Endothelial cell of umbilical vein (primary cell): Measurements from ENCODE around the gene STAT4. TPM values are rescaled to one million over a fixed set of nuclear protein-coding genes. Genes with fewer than 3 reads are reported as not detected.

Experiments
- BruUV-seq: library from RNA; stranded (reverse); fragments of 400-500 nt; replicated peaks from 2 replicates; lab custom pipeline; 2021; lab: Mats Ljungman, UMichigan
- CTCF ChIA-PET: fragments of 300-600, 350-600 bp; sonication (Branson Sonifier 250); formaldehyde crosslinking; loops from one replicate; lab custom pipeline; 2021; ENCODE audit warnings: antibody characterized with exemption, inconsistent platforms; lab: Charles Lee
- POLR2A ChIA-PET: fragments of 300-600, 350-600 bp; sonication (Branson Sonifier 250); formaldehyde crosslinking; loops from one replicate; lab custom pipeline; 2021; ENCODE audit warnings: antibody characterized with exemption, inconsistent platforms; lab: Charles Lee
- DNase-seq: peaks from one replicate; pipeline ENCODE4 v3.0.0-alpha.2; 2011; ENCODE audit warnings: low read depth, low spot score
- FAIRE-seq: peaks from 2 replicates; lab custom pipeline; 2011; peaks lifted over from hg19 to GRCh38; lab: Jason Lieb, UNC
- H2AFZ ChIP-seq: 2 replicates; pipeline ENCODE4 v1.6.0; 2012; ENCODE audit warnings: low read depth, low read length, control low read depth, inconsistent platforms
- H3K27ac ChIP-seq: 2 replicates; pipeline ENCODE4 v1.5.1; 2011; ENCODE audit warnings: low read depth, mild to moderate bottlenecking, control low read depth, low read length, moderate library complexity; ENCODE audit not compliant: insufficient read depth
- H3K27me3 ChIP-seq, 2 experiments: 2 replicates each; pipeline versions ENCODE4 v1.6.0 to v1.6.1; 2011; ENCODE audit warnings: low read length in 2 of 2, mixed read lengths in 1 of 2; ENCODE audit not compliant: control insufficient read depth in 2 of 2, insufficient read depth in 2 of 2
- H3K36me3 ChIP-seq, 2 experiments: 2 replicates in 1 of 2; 3 replicates in 1 of 2; pipeline ENCODE4 v1.5.1; 2011; ENCODE audit warnings: low read length in 2 of 2, mild to moderate bottlenecking in 1 of 2, moderate library complexity in 1 of 2; ENCODE audit not compliant: control insufficient read depth in 2 of 2, insufficient read depth in 2 of 2; ENCODE audit errors: extremely low read depth in 1 of 2
- H3K4me1 ChIP-seq: 3 replicates; pipeline ENCODE4 v1.5.1; 2011; ENCODE audit warnings: mild to moderate bottlenecking, low read length; ENCODE audit not compliant: control insufficient read depth, insufficient read depth; ENCODE audit errors: extremely low read depth
- H3K4me2 ChIP-seq: 2 replicates; pipeline ENCODE4 v1.6.1; 2011; ENCODE audit warnings: low read length, control low read depth, mixed read lengths; ENCODE audit not compliant: insufficient read depth
- H3K4me3 ChIP-seq, 3 experiments: fragments of 200-600 bp in 1 of 3; sonication (generic), shearing (Covaris generic) in 1 of 3; replicated peaks in 1 of 3; 2 replicates each; pipeline ENCODE4 v1.5.1; 2011 to 2016; ENCODE audit warnings: control low read depth in 3 of 3, low read length in 3 of 3, mild to moderate bottlenecking in 2 of 3, inconsistent platforms in 1 of 3, low read depth in 1 of 3, moderate library complexity in 1 of 3; ENCODE audit not compliant: insufficient read depth in 1 of 3
- H3K79me2 ChIP-seq: 2 replicates; pipeline ENCODE4 v1.6.0; 2012; ENCODE audit warnings: low read length, inconsistent platforms; ENCODE audit not compliant: control insufficient read depth, insufficient read depth
- H3K9ac ChIP-seq: replicated peaks from 2 replicates; pipeline ENCODE3; 2011; ENCODE audit warnings: low read length, control low read depth; ENCODE audit not compliant: insufficient read depth; ENCODE audit errors: extremely low read depth
- H3K9me1 ChIP-seq: replicated peaks from 3 replicates; pipeline ENCODE4 v1.6.0; 2011; ENCODE audit warnings: mild to moderate bottlenecking, low read length; ENCODE audit not compliant: control insufficient read depth, insufficient read depth; ENCODE audit errors: extremely low read depth
- H3K9me3 ChIP-seq: replicated peaks from 2 replicates; pipeline ENCODE4 v1.5.1; 2012; ENCODE audit warnings: low read length, inconsistent platforms; ENCODE audit not compliant: control insufficient read depth, insufficient read depth
- H4K20me1 ChIP-seq: replicated peaks from 2 replicates; pipeline ENCODE3; 2011; ENCODE audit warnings: mild to moderate bottlenecking, low read length; ENCODE audit not compliant: control insufficient read depth, insufficient read depth; ENCODE audit errors: extremely low read depth
- CTCF ChIP-seq, 2 donors: IDR thresholded peaks; 1 replicate in 1 of 2; 2 replicates in 1 of 2; pipeline ENCODE4 v1.5.1; 2011; ENCODE audit warnings: low read length in 2 of 2, mild to moderate bottlenecking in 2 of 2, moderate library complexity in 2 of 2, control low read depth in 1 of 2, inconsistent platforms in 1 of 2, low read depth in 1 of 2; ENCODE audit not compliant: insufficient read depth in 1 of 2; ENCODE audit errors: extremely low read depth in 1 of 2
- EZH2 ChIP-seq: IDR thresholded peaks from 2 replicates; pipeline ENCODE4 v1.6.1; 2012; ENCODE audit warnings: borderline replicate concordance, low read depth, mild to moderate bottlenecking, moderate library complexity, low read length, inconsistent platforms; ENCODE audit not compliant: severe bottlenecking
- FOS ChIP-seq: IDR thresholded peaks from 2 replicates; pipeline ENCODE4 v1.6.1; 2011; ENCODE audit warnings: mild to moderate bottlenecking, low read length, moderate library complexity, borderline replicate concordance; ENCODE audit not compliant: insufficient read depth
- GATA2 ChIP-seq: IDR thresholded peaks from 2 replicates; pipeline ENCODE4 v1.7.0; 2011; ENCODE audit warnings: low read depth, mild to moderate bottlenecking, moderate library complexity, mixed read lengths, low read length; ENCODE audit not compliant: insufficient read length, insufficient read depth
- JUN ChIP-seq: IDR thresholded peaks from 2 replicates; pipeline ENCODE4 v1.6.1; 2011; ENCODE audit warnings: borderline replicate concordance, low read depth; ENCODE audit not compliant: insufficient read length, insufficient read depth
- MYC ChIP-seq: IDR thresholded peaks from one replicate; pipeline ENCODE4 v1.6.1; 2011; ENCODE audit warnings: mild to moderate bottlenecking, low read depth, low read length
- POLR2A ChIP-seq: IDR thresholded peaks from 2 replicates; pipeline ENCODE4 v1.6.1; 2012; ENCODE audit warnings: low read depth, mild to moderate bottlenecking, control low read depth, low read length
- POLR2AphosphoS5 ChIP-seq: IDR thresholded peaks from 2 replicates; pipeline ENCODE4 v1.6.1; 2012; ENCODE audit warnings: low read depth, mild to moderate bottlenecking, control low read depth, low read length, moderate library complexity; ENCODE audit not compliant: insufficient read depth
- dilution Hi-C: fragments of 300-500 bp; cut with MboI; formaldehyde crosslinking; loops from one replicate; pipeline ENCODE4 v1.15.0; 2019; ENCODE audit warnings: low sequenced_read_pairs; ENCODE audit not compliant: extremely low pct_ligation_motif_present
- intact Hi-C: fragments of 100-400 bp; cut with micrococcal nuclease; formaldehyde crosslinking; loops from one replicate; pipeline ENCODE4 v1.10.0; 2022
- polyA plus RNA-seq, 4 experiments: library from polyadenylated mRNA; depleted of rRNA in 3 of 4; stranded (reverse) in 3 of 4; unstranded in 1 of 4; fragments of >200 nt; gene quantifications; 2 replicates each; pipeline versions ENCODE4 v1.2.1 to v1.2.3, GENCODE V29; 2011 to 2012; ENCODE audit warnings: missing spikeins in 1 of 4
- total RNA-seq: library from RNA; stranded (reverse); gene quantifications from 2 replicates; pipeline ENCODE4 v1.2.3, GENCODE V29; 2021
- TF ChIP-seq, protein P1 (sequence below): IDR thresholded peaks from 2 replicates; pipeline ENCODE4 v1.6.1; 2011; ENCODE audit not compliant: insufficient read depth, insufficient read length

The STAT4 gene
- total and polyA plus RNA-seq, 2 donors (not counting 3 experiments of a cell fraction or from before 2014, with no cell fraction given), result 0.46 to 1.2 TPM

- TSS peak; percentile 83 for BruUV-seq
- dilution Hi-C loops (no loop called here), intact Hi-C loops (loop anchor here (1.0 to 5.0 kb wide), 3 partner anchors 16 to 67 kb away; no protein-coding TSS in a partner anchor)
- Histone ChIP-seq H3K9me3 (no peaks in the 10 kb centered on the region), H2AFZ (peak overlapping the region; percentile 80), H3K4me2 (peak overlapping the region; percentile 89), H3K9me1 (no peaks in the 10 kb centered on the region), H3K4me3 (peak overlapping the region in 1 of 3 experiments; percentile 40), H3K79me2 (peaks cover 21% of the 10 kb centered on the region), H3K27me3 (no peaks in the 10 kb centered on the region), H4K20me1 (no peaks in the 10 kb centered on the region), H3K36me3 (no peaks in the 10 kb centered on the region), H3K4me1 (peaks cover 16% of the 10 kb centered on the region), H3K9ac (peak overlapping the region; percentile 66), H3K27ac (peak overlapping the region; percentile 64)
- DNase-seq (no peak), FAIRE-seq (no peak)
- TF ChIP-seq, protein P1, sequence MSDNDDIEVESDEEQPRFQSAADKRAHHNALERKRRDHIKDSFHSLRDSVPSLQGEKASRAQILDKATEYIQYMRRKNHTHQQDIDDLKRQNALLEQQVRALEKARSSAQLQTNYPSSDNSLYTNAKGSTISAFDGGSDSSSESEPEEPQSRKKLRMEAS, result no peak
- TF ChIP-seq JUN (no peak), POLR2A (no peak), CTCF (IDR thresholded peaks at IDR 0.05; ENCODE audit: extremely low read depth in 1 of 2, insufficient read depth in 1 of 2, low read depth in 1 of 2, low read length in 2 of 2) (no peak), POLR2AphosphoS5 (no peak), GATA2 (no peak), EZH2 (no peak), FOS (no peak), MYC (no peak)
- ChIA-PET CTCF (interaction anchor here (1.0 to 1.8 kb wide), 2 partner anchors 15 to 141 kb away, joined by 4 to 7 read pairs; no protein-coding TSS in a partner anchor), POLR2A (no interaction called here)
Observed at GRCh38 chr2:191014653-191015020, 136.2 kb downstream of the STAT4 start.
